ENCODE results near the gene FRS3. TPM values are rescaled to one million over a fixed set of nuclear protein-coding genes. Genes with fewer than 3 reads are reported as not detected.
A peak's percentile ranks its signal among the peaks of the same experiment; 100 is the strongest.

The FRS3 gene
- total and polyA plus RNA-seq, 2 of the 13 experiments (the other 11 are each of a cell fraction or from before 2014, with no cell fraction given) = 3.0 to 7.4 TPM

DNA sequence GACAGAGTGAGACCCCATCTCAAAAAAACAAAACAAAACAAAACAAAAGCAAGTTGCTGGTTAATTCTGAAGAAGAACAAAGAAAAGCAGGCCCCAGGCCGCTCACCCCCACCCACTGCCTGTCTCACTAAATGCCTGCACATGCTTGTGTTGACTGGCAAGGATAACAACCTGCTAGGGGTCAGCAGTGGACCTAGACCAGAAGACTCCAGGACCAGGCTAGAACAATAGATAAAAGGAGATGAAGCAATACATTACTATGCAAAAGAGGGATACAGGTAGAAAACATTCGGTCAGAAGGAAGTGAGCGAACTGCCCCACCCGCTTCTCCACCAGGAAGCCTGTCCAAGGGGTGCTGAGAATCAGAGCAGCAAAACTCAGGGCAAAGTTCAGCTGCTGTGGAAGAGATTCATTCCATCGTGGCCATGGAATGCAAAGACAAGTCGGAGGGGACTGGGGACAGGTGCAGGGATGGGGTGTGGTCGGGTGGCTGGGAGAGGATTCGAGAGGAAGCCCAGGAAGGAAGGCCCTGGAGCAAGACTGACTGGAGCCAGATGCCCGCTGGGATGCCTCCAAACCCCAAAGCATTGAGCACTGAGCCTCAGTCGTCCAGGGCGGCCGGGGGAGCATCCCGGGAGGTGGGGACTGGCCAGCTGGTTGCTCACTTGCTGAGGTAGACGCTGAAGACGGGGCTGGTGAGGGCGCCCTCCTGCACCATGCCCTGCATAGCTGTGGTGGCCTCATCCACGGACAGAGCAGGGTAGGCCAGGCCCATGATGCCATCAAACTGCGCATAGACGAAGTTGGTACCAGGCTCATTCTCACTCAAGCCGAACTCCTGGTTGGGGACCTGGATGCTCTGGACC lies 37.8 kb downstream of the FRS3 start (continued):
- TF ChIP-seq STAG1 (CRISPR knock-in tag; IDR thresholded peaks at IDR 0.05) (peak; percentile 54), TEAD3 (CRISPR knock-in tag; optimal IDR thresholded peaks at IDR 0.05; ENCODE audit: borderline replicate concordance) (peak; percentile 97), HNF4G (IDR thresholded peaks at IDR 0.05; ENCODE audit: borderline replicate concordance, low read depth, low read length) (peak; percentile 37; the same call in 1 of the 2 replicates), HNF4G (CRISPR knock-in tag; IDR thresholded peaks at IDR 0.05; ENCODE audit: borderline replicate concordance, low read depth) (0 out of 2 replicates have a peak, but pooled peaks have one; percentile 59), MAFF (IDR thresholded peaks at IDR 0.05; ENCODE audit: low read depth, low read length) (no peak), ZNF350 (CRISPR knock-in tag; IDR thresholded peaks at IDR 0.05; ENCODE audit: borderline replicate concordance, low read depth) (peak; percentile 40; the same call in 1 of the 2 replicates), ZNF652 (CRISPR knock-in tag; IDR thresholded peaks at IDR 0.05; ENCODE audit: borderline replicate concordance, low read depth) (no peak), MEIS1 (CRISPR knock-in tag; IDR thresholded peaks at IDR 0.05; ENCODE audit: borderline replicate concordance) (no peak), MYPOP (CRISPR knock-in tag; IDR thresholded peaks at IDR 0.05) (peak; percentile 66; the same call in 1 of the 2 replicates), ZFAT (CRISPR knock-in tag; conservative IDR thresholded peaks at IDR 0.05) (no peak), ZNF879 (CRISPR knock-in tag; IDR thresholded peaks at IDR 0.05) (no peak), SNRNP70 (IDR thresholded peaks at IDR 0.05; ENCODE audit: low read depth, low read length) (no peak), ZNF17 (CRISPR knock-in tag; IDR thresholded peaks at IDR 0.05) (no peak), SP2 (CRISPR knock-in tag; IDR thresholded peaks at IDR 0.05) (no peak), SIN3A (IDR thresholded peaks at IDR 0.05; ENCODE audit: borderline replicate concordance, low read depth, low read length) (no peak), MTF1 (CRISPR knock-in tag; IDR thresholded peaks at IDR 0.05) (no peak), ZNF589 (CRISPR knock-in tag; conservative IDR thresholded peaks at IDR 0.05) (no peak), MIXL1 (CRISPR knock-in tag; IDR thresholded peaks at IDR 0.05) (0 out of 2 replicates have a peak, but pooled peaks have one; percentile 4), ZNF282 (IDR thresholded peaks at IDR 0.05; ENCODE audit: partially characterized antibody) (no peak), THAP11 (CRISPR knock-in tag; IDR thresholded peaks at IDR 0.05) (peak; percentile 72; the same call in 1 of the 2 replicates)
- TF ChIP-seq, protein P1, sequence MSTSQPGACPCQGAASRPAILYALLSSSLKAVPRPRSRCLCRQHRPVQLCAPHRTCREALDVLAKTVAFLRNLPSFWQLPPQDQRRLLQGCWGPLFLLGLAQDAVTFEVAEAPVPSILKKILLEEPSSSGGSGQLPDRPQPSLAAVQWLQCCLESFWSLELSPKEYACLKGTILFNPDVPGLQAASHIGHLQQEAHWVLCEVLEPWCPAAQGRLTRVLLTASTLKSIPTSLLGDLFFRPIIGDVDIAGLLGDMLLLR (CRISPR knock-in tag; IDR thresholded peaks at IDR 0.05) = no peak
- TF ChIP-seq, protein P2, sequence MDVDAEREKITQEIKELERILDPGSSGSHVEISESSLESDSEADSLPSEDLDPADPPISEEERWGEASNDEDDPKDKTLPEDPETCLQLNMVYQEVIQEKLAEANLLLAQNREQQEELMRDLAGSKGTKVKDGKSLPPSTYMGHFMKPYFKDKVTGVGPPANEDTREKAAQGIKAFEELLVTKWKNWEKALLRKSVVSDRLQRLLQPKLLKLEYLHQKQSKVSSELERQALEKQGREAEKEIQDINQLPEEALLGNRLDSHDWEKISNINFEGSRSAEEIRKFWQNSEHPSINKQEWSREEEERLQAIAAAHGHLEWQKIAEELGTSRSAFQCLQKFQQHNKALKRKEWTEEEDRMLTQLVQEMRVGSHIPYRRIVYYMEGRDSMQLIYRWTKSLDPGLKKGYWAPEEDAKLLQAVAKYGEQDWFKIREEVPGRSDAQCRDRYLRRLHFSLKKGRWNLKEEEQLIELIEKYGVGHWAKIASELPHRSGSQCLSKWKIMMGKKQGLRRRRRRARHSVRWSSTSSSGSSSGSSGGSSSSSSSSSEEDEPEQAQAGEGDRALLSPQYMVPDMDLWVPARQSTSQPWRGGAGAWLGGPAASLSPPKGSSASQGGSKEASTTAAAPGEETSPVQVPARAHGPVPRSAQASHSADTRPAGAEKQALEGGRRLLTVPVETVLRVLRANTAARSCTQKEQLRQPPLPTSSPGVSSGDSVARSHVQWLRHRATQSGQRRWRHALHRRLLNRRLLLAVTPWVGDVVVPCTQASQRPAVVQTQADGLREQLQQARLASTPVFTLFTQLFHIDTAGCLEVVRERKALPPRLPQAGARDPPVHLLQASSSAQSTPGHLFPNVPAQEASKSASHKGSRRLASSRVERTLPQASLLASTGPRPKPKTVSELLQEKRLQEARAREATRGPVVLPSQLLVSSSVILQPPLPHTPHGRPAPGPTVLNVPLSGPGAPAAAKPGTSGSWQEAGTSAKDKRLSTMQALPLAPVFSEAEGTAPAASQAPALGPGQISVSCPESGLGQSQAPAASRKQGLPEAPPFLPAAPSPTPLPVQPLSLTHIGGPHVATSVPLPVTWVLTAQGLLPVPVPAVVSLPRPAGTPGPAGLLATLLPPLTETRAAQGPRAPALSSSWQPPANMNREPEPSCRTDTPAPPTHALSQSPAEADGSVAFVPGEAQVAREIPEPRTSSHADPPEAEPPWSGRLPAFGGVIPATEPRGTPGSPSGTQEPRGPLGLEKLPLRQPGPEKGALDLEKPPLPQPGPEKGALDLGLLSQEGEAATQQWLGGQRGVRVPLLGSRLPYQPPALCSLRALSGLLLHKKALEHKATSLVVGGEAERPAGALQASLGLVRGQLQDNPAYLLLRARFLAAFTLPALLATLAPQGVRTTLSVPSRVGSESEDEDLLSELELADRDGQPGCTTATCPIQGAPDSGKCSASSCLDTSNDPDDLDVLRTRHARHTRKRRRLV (CRISPR knock-in tag; IDR thresholded peaks at IDR 0.05) = no peak
- TF ChIP-seq, protein P3, sequence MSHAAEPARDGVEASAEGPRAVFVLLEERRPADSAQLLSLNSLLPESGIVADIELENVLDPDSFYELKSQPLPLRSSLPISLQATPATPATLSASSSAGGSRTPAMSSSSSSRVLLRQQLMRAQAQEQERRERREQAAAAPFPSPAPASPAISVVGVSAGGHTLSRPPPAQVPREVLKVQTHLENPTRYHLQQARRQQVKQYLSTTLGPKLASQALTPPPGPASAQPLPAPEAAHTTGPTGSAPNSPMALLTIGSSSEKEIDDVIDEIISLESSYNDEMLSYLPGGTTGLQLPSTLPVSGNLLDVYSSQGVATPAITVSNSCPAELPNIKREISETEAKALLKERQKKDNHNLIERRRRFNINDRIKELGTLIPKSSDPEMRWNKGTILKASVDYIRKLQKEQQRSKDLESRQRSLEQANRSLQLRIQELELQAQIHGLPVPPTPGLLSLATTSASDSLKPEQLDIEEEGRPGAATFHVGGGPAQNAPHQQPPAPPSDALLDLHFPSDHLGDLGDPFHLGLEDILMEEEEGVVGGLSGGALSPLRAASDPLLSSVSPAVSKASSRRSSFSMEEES (CRISPR knock-in tag; IDR thresholded peaks at IDR 0.05) = 0 out of 2 replicates have a peak, but pooled peaks have one; percentile 24
